ENCODE data around the gene SOX13. TPM values are rescaled to one million over a fixed set of nuclear protein-coding genes. Genes with fewer than 3 reads are reported as not detected.

Gene SOX13
- total RNA-seq, 1 donor from 2014 or later: 10.4 TPM

DNA sequence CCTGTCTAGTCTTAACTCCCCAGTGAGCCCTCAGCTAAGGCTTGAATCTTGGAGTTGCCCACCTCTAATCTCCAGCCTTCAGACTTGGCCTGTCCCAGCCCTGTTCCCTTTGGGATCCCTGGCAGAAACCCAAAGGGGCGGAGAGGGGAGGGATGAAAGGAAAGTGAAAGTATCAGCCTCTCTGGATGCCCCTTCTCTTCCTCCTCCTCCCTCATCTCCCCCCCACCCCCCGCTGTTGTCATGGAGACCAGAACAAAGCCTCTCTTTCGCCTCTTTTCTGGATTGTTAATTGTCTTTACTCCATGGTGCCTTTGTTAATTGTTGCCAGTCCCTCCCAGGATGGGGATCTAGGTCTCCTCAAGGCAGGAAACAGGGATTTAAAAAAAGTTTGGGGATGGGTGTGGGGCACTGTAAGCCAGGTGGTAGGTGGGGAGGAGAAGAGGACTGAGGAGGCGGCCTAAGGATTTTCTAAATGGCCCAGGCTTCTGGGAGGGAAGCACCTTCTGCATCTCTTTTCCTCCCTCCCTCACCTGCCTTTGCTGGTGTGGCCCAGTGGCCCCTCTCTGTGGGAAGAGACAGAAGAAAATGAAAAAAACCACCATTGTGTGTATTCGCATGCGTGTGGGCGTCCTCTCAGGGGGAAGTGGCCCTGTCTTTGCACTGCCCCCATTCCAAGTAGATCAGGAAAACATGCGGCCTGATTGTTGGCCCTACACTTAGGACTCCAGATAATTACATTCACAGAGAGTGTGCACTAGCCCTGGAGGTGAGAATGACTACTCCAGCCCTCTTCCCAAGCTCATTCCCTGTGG lies 7.5 kb upstream of the SOX13 start:
- no peak for ATAC-seq

DNA sequence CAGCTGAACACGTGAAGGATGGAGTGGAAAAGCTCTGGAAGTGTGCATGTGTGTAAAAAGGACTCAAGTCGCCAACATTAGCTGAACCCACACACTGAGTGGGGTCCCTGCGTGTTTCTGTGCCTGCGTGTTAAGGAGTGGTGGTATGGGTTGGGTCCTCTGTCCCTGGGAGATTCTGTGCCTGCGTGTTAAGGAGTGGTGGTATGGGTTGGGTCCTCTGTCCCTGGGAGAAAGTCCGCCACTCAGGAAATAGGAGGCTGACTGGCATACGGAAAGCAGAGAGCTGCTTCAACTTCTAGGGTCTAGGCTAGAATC lies 7.0 kb upstream of the SOX13 start:
- no peak for ATAC-seq

- no peak for ATAC-seq
These were observed 5.0 kb upstream of the SOX13 start for GRCh38 chr1:204067935-204068334.

- no peak for ATAC-seq
These were observed 3.0 kb upstream of the SOX13 start for GRCh38 chr1:204069887-204070286.

GRCh38 chr1:204070895-204071294 lies 2.0 kb upstream of the SOX13 start:
- no peak for ATAC-seq

GRCh38 chr1:204073837-204074273 lies 940 bp downstream of the SOX13 start:
- no peak for ATAC-seq

DNA sequence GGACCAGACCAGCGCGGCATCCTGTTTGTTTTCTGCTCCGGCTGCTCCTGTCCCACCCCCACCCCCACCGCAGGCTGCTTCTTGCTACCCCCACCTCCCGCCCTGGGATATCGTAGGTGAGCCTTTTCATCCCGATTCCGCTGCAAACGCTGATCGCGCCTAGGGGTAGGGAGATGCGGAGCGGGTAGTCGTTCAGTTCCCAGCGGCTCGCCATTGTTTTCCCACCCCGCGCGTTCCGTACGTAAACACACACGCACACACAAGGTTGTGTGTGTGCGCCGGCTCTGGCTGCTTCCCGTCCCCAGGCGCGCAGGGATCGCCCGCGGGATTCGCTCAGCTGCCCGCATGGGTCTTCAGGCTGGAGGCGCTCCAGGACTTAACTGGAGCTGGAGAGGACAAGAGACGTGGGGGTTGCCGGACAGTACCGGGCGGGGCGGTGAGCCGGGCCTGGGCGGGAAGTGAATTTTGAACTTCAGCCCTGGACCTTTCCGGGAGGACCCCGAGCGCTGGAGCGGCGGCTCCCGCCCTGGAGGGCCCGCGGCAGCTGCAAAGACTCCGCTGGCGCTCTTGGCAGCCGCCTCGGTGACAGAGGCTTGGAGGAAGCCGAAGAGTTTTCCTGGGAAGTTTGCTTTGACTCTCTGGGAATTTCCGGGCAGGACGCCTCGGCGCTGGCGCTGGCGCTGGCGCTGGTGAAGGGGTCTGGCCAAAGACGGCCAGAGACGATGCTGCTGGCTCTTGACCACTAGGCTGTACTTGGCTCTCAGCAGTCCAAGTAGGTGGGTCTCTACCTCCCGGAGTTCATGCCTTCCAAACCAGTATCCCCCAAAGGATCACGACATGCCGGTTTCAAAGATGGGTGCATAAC lies 1.6 kb downstream of the SOX13 start:
- peak; percentile 21 for ATAC-seq

GRCh38 chr1:204075139-204075521 lies 2.2 kb downstream of the SOX13 start:
- ATAC-seq: no peak

DNA sequence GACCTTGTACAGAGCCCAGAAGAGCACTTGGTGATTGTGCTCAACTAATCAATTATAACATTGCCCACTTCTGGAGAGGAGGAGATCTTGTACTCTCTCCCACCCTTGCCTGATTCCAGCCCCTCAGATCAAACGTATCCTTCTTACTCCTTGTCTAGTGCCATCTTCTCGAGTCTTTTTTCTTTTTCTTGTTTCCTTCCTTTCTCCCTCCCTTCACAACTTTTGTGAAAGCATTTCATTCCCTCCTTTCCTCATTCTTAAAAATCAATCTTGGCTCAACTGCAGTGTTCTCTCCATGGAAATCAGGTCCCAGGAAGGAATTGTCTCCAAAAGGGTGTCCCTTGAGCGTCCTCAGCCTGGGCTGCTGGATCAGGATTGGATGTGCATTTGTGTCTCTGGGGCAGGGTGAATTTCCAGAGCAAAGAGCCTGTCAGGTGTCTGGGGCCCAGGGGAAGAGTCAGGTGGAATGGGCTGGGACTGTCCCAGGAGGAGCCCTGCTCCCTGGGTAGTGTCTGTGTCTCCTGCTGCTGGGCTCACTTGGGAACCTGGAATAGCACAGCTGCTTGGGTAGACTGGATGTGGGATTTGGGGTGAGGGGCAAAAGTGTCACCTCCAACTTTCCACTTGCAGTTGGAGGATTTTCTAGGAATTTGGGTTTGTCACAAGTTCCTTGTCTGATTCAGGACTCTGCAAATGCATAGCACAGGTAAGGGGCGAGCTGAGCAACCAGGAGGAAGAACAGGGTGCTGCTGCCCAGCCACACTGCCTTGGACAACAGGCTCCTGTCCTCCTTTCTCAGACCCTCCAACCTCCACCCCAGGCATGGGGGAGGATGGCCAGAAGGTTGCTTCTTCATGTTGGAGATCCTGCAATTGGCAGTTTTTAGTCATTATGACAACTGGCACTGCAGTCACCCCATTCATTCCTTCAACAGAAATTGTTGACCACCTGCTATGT lies 3.3 kb downstream of the SOX13 start:
- no peak for ATAC-seq

- no peak for ATAC-seq
These were observed 4.0 kb downstream of the SOX13 start for GRCh38 chr1:204076891-204077290.

GRCh38 chr1:204077979-204078696 lies 5.2 kb downstream of the SOX13 start:
- peak; percentile 50 for ATAC-seq

GRCh38 chr1:204079608-204079999 lies 6.7 kb downstream of the SOX13 start:
- ATAC-seq: peak; percentile 35

DNA sequence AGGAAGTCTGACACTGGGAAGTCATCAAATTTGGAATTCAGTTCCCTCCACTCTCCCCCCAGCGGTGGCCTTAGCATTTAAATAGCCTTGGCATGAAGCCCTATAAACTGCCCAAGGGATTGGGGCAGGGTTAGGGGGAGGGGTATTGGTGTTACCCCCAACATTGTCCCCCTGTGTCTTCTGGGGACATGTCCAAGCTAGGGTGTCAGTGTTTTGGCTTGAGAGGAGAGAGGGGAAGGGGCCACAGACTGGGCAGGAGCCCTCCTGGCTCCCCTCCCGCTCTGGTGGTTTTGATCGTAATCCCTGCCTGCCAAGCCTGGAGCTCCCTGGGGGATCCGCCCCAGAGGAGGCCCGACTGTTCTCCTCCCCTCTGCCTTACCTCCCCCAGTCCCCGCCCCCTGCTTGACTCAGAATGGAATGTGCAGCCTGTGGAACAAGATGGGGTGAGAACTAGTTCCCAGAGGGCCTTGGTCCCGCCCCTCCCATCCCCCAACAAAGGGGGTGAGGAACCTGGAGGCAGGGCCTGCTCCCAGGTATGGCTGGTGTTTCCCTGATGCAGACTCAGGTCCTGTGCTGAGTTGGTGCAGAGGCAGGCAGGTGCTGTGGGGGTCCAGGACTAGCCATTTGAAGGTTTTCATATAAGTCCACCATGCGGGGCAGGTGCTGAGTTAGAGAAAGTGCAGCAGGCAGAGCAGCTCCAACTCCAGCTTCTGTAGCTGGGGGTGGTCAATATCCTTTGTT lies 7.4 kb downstream of the SOX13 start:
- peak; percentile 94 for ATAC-seq

GRCh38 chr1:204081164-204081790 lies 8.4 kb downstream of the SOX13 start:
- no peak for ATAC-seq

DNA sequence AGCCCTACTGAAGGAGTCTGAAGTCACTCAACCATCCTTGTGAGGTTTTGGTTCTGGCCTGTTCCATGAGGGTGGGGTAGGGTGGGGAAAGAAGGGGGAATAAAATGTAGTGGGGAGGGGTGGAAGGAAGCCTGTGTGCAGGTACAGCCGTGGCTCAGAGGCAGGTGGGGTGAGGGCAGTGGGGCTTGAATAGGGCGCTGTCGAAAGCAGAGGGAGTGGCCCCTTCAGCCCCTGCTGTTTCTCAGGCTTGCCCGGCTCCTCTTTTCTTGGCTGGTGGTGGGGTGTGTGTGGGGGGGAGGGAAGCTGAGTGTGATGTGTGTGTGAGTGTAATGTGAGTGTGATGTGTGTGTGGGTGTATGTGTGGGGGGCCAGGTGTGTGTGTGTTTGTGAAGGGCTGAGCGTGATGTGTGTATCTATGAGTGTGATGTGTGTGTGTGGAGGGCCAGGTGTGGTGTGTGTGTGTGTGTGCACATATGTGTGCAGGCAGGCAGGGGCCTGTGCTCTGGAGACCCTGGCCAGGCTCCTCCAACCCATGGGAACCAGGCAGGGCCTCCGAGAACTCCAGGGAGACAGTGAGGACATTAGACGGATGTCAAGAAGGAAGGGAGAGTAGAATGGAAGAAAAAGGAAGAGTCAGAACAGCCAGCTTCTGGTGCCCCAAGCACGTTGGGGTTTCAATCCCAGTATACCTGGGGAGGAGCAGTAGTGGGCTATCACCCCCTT lies 9.0 kb downstream of the SOX13 start:
- no peak for ATAC-seq

DNA sequence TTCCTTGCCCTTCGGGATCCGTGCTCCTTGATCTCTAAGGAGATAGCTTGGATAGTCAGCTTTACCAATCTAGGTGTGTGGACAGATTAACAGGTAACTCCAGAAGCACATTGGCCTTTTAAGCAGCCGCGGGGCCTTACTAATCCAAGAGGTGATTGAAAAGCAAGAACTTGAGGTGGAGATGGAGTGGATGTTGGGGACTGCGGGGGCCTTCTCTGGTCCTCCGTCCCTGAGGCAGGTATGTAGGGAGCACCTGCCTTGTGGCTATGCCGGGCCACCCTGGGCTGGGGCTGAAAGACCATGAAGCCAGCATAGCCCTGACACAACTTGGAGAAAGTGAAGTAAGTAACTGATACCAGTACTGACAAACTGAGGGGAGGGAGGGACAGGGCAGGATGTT lies 10.6 kb downstream of the SOX13 start:
- ATAC-seq: no peak

- no peak for ATAC-seq
These were observed 11.4 kb downstream of the SOX13 start for GRCh38 chr1:204084247-204084772.

DNA sequence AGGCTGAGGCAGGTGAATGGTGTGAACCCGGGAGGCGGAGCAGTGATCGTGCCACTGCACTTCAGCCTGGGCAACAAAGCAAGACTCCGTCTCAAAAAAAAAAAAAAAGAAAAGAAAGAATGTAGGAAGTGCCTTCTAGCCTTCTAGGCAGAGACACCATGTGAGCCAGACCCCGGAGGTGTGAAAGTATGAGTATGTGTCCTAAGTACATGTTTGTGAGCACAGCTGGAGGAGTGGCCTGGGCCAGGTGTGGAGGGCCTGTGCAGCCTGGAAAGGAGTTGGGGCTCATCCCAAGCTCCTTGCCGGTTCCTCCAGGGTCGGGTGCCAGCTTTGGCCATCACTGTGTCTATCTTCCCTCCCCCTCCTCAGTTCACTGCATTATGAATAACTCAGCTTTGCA lies 13.0 kb downstream of the SOX13 start:
- no peak for ATAC-seq

GRCh38 chr1:204087181-204087892 lies 14.4 kb downstream of the SOX13 start:
- no peak for ATAC-seq

Data from esophagus mucosa (tissue), 1 donor.